Cardiac atrium fibroblast (primary cell): Measurements from ENCODE around the gene TK1. TPM values are rescaled to one million over a fixed set of nuclear protein-coding genes. Genes with fewer than 3 reads are reported as not detected.

Source experiments
- total RNA-seq: library from RNA; depleted of rRNA; stranded (reverse); fragments of >200 nt; gene quantifications from 2 replicates; pipeline ENCODE4 v1.2.3, GENCODE V29; 2015

Gene TK1, protein sequence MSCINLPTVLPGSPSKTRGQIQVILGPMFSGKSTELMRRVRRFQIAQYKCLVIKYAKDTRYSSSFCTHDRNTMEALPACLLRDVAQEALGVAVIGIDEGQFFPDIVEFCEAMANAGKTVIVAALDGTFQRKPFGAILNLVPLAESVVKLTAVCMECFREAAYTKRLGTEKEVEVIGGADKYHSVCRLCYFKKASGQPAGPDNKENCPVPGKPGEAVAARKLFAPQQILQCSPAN
- 46.7 and 50.5 TPM in 2 replicates for total RNA-seq

DNA sequence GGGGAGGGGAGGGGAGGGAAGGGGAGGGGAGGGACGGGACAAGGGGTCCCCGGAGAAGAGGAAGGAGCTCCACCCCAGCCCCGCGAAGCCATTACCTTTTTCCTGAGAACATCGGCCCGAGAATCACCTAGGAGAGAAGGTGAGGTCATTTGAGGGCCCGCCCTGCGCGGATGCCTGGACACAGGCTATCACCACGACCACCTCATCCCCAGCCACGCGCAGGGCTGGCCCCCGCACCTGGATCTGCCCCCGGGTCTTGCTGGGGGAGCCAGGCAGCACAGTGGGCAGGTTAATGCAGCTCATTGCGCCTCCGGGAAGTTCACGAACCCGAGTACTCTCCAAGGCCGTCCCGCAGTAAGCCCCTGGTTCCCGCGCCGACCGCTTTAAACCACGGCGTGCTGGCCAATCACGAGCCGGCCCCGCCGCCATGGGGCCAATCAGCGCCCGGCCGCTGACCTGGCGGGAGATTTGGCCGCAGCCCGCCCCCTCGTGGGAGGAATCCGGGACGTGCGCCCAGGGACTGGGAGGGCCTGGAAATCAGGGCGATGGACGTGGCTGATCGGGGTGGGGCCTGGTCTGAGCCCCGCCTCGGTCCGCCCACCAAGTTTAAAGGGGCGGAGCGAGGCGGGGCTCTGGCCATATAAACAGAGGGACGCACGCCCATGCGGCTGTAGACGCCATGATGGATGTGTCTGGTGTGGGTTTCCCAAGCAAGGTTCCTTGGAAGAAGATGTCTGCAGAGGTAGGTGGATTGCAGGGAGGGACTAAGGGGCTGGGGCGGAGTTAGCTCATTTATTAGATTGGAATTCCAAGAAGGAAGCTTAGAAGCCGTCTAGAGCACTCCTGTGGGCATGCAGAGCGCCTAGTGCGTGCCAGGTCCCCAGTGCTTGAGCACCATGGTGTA is at the start of gene TK1, which contains the start of gene AFMID:
Gene TK1 (minus strand): TSS at position 361 of the 904 bp plus-strand sequence. CDS start 58 bp downstream, at position 303.
Gene AFMID (plus strand): TSS at position 671 of the 904 bp plus-strand sequence. CDS start 9 bp downstream, at position 680.

DNA sequence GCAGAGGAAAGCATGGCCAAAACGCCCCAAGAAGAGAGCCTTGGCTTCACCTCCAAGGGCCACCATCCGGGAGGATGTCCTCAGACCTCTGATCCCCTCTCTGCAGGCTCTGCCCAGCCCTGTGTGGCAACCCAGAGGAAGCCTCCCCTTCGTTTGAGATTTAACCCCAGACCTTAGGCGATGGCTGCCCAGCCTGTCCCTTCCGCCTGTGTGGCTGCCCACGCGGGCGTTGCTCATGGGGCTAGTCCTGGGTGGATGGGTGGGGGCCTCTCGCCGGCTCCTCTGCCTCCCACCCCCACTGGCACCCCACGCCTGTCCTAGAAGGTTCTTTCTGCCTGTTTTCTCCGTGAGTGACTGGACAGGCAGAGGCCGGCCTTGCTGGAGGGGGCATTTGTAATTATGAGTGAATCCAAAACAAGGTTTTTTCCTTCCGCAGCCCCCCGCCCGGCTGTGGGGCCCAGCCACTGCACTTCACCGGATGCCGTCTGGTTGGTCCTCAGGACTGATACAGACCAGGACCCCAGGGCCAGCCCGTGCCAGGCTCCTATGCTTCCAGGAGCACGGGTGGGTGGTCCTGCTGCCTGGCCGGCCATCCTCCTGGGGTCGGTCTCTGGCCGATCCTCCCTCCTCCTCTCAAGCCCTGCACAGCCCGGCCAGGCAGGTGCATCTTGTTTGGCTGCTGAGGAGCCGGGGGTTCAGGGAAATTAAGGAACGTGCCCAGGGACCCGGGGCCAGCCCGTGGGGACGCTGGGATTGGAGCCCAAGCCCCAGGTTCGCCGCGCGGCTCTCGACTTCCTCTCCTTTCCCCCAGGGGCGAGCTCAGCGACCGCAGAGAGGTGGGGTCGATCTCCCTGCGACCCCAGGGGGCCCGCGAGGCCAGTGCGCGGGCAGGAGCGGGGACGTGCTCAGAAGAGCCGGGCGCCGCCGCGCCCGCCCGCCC is 44.4 kb upstream of the TK1 start, which contains the start of gene TMEM235:
Gene TMEM235 (plus strand): TSS at position 636 of the 940 bp plus-strand sequence. CDS start 393 bp downstream, outside the sequence.

DNA sequence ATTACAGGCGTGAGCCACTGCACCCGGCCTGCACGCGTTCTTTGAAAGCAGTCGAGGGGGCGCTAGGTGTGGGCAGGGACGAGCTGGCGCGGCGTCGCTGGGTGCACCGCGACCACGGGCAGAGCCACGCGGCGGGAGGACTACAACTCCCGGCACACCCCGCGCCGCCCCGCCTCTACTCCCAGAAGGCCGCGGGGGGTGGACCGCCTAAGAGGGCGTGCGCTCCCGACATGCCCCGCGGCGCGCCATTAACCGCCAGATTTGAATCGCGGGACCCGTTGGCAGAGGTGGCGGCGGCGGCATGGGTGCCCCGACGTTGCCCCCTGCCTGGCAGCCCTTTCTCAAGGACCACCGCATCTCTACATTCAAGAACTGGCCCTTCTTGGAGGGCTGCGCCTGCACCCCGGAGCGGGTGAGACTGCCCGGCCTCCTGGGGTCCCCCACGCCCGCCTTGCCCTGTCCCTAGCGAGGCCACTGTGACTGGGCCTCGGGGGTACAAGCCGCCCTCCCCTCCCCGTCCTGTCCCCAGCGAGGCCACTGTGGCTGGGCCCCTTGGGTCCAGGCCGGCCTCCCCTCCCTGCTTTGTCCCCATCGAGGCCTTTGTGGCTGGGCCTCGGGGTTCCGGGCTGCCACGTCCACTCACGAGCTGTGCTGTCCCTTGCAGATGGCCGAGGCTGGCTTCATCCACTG is 27.3 kb upstream of the TK1 start, which contains the start of gene BIRC5:
Gene BIRC5 (plus strand): TSS at position 238 of the 690 bp plus-strand sequence. CDS start 64 bp downstream, at position 302.

GRCh38 chr17:78168242-78168902 is 18.5 kb downstream of the TK1 start, which contains the start of gene SYNGR2:
SYNGR2 (plus strand) TSS chr17:78168581; CDS start chr17:78168617, 36 bp downstream.

GRCh38 chr17:78130437-78131101 is 56.3 kb downstream of the TK1 start, which contains the start of gene TMC8:
TMC8 (plus strand) TSS chr17:78130771; CDS start chr17:78131589, 818 bp downstream.

DNA sequence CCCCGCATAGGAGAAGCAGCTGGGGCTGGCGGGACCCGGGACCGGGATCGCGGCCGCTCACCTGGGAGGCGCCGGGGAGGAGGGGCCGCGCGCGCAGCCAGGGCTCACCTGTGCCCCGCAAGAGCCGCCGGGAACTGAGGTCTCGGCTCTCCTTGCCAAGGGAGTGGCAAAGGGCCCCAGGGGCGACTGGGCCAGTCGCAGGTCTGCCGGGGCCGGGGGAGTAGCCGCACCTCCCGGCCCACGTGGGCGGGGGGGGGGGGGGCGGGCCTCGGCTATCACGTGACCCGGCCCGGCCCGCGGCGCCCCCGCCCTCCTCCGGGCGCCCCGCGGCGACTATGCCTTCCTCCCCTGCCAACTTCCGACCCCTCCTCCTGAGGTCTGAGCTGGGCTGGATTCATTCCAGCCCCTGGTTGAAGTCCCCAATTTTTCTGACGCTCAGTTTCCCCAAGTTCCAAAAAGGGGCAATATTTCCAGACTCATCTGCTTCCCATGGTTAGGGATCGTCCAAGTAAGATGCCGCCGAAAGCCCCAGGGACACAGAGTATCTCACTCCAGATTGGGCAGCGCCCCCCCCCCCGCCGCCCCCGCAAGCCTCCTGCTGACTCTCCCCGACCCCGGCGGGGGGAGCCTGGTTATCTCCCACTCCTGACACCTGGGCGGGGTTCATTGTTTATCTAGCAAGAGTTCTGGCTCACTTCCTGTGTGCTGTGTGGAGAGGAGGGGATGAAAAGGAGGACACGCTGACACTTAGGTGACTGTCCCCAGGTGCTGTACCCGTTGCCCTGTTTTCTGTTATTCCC is 58.1 kb downstream of the TK1 start, which contains the start of gene TMC6:
Gene TMC6 (minus strand): TSS at position 205 of the 800 bp plus-strand sequence. CDS start 1,923 bp downstream, outside the sequence.

Other genes starting within 250 kb of the TK1 start
- 2.3 and 2.7 TPM in 2 replicates for gene TNRC6C, start 228.3 kb downstream of the TK1 start, total RNA-seq
- 12.2 and 43.7 TPM in 2 replicates for gene TMC6, start 58.3 kb downstream of the TK1 start, total RNA-seq
- gene TMC8, start 56.3 kb downstream of the TK1 start, total RNA-seq: not detected in 2 replicates
- not detected in 2 replicates for gene C17orf99, start 40.7 kb downstream of the TK1 start, total RNA-seq
- 7.8 and 21.1 TPM in 2 replicates for gene SYNGR2, start 18.5 kb downstream of the TK1 start, total RNA-seq
- gene AFMID, start 310 bp upstream of the TK1 start, total RNA-seq: 59.2 and 80.5 TPM in 2 replicates
- 17.9 and 21.9 TPM in 2 replicates for gene BIRC5, start 27.2 kb upstream of the TK1 start, total RNA-seq
- gene TMEM235, start 44.6 kb upstream of the TK1 start, total RNA-seq: not detected in 2 replicates
- 94.0 and 123 TPM in 2 replicates for gene SOCS3, start 173.0 kb upstream of the TK1 start, total RNA-seq
- gene PGS1, start 191.6 kb upstream of the TK1 start, total RNA-seq: 25.3 and 35.2 TPM in 2 replicates